Suprapubic skin (tissue), 4 donors: Measurements from ENCODE around the gene PPP1CB.

Source experiments
- POLR2A ChIP-seq, 2 donors: fragments of 450-650 bp; IDR thresholded peaks; one replicate each; pipeline ENCODE4 v1.6.1; 2017; ENCODE audit warnings: antibody characterized with exemption in 2 of 2, mild to moderate bottlenecking in 2 of 2, moderate library complexity in 2 of 2
- POLR2AphosphoS5 ChIP-seq, 3 donors: sonication (generic); formaldehyde crosslinking; IDR thresholded peaks; one replicate each; pipeline ENCODE4 v1.6.1; 2017; ENCODE audit warnings: antibody characterized with exemption in 3 of 3
- TF ChIP-seq, protein P1 (sequence below), 2 donors: fragments of 200-600 bp in 1 of 2; fragments of 450-650 bp in 1 of 2; sonication (generic) in 1 of 2; IDR thresholded peaks; one replicate each; pipeline ENCODE4 v1.5.1; 2016 to 2019; ENCODE audit warnings: antibody characterized with exemption in 2 of 2, mild to moderate bottlenecking in 1 of 2, moderate library complexity in 1 of 2

DNA sequence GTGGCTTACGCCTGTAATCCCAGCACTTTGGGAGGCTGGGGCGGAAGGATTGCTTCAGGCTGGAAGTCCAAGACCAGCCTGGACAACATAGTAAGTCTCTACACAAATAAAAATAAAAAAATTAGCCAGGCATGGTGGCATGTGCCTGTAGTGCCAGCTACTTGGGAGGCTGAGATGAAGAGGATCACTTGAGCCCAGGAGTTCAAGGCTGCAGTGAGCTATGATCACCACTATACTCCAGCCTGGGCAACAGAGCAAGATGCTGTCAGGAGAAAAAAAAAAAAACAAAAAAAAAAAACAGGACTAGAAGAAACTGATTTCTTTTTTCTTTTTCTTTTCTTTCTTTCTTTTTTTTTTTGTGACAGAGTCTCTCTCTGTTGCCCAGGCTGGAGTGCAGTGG lies 72.6 kb downstream of the PPP1CB start:
- TF ChIP-seq POLR2AphosphoS5 (IDR thresholded peaks at IDR 0.05), result no peak
- TF ChIP-seq, protein P1, sequence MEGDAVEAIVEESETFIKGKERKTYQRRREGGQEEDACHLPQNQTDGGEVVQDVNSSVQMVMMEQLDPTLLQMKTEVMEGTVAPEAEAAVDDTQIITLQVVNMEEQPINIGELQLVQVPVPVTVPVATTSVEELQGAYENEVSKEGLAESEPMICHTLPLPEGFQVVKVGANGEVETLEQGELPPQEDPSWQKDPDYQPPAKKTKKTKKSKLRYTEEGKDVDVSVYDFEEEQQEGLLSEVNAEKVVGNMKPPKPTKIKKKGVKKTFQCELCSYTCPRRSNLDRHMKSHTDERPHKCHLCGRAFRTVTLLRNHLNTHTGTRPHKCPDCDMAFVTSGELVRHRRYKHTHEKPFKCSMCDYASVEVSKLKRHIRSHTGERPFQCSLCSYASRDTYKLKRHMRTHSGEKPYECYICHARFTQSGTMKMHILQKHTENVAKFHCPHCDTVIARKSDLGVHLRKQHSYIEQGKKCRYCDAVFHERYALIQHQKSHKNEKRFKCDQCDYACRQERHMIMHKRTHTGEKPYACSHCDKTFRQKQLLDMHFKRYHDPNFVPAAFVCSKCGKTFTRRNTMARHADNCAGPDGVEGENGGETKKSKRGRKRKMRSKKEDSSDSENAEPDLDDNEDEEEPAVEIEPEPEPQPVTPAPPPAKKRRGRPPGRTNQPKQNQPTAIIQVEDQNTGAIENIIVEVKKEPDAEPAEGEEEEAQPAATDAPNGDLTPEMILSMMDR (IDR thresholded peaks at IDR 0.05), result no peak
- TF ChIP-seq POLR2A (IDR thresholded peaks at IDR 0.05), result no peak
